ENCODE results near the gene ICE2. TPM values are rescaled to one million over a fixed set of nuclear protein-coding genes. Genes with fewer than 3 reads are reported as not detected.

ICE2 gene
- total RNA-seq, 1 donor from 2014 or later = 69.7 TPM

GRCh38 chr15:60444289-60444912 lies 34.5 kb downstream of the ICE2 start:
- H3K27me3 Mint-ChIP-seq (ENCODE audit: low read depth) = no peaks in the 10 kb centered on the region
- H3K27ac Mint-ChIP-seq (ENCODE audit: unreplicated experiment) = no peak overlapping the region
- TF ChIP-seq CTCF (conservative IDR thresholded peaks at IDR 0.05) = peak; percentile 71
- peaks cover 5% of the 10 kb centered on the region for H3K36me3 Mint-ChIP-seq (ENCODE audit: low read depth)
- no peak overlapping the region for H3K4me3 Mint-ChIP-seq
- no peaks in the 10 kb centered on the region for H3K4me1 Mint-ChIP-seq
- no peak for DNase-seq (ENCODE audit: low read depth, low spot score)
- no peaks in the 10 kb centered on the region for H3K9me3 Mint-ChIP-seq

GRCh38 chr15:60442763-60443162 lies 36.2 kb downstream of the ICE2 start:
- Mint-ChIP-seq H3K27ac (ENCODE audit: unreplicated experiment) (no peak overlapping the region), H3K4me3 (no peak overlapping the region), H3K27me3 (ENCODE audit: low read depth) (no peaks in the 10 kb centered on the region), H3K4me1 (no peaks in the 10 kb centered on the region), H3K9me3 (no peaks in the 10 kb centered on the region), H3K36me3 (ENCODE audit: low read depth) (peaks cover 1% of the 10 kb centered on the region)
- TF ChIP-seq CTCF (conservative IDR thresholded peaks at IDR 0.05) = no peak
- no peak for DNase-seq (ENCODE audit: low read depth, low spot score)

GRCh38 chr15:60442031-60442650 lies 36.8 kb downstream of the ICE2 start:
- no peaks in the 10 kb centered on the region for H3K9me3 Mint-ChIP-seq
- DNase-seq (ENCODE audit: low read depth, low spot score) = no peak
- no peak overlapping the region for H3K4me3 Mint-ChIP-seq
- H3K27me3 Mint-ChIP-seq (ENCODE audit: low read depth) = no peaks in the 10 kb centered on the region
- no peak overlapping the region for H3K27ac Mint-ChIP-seq (ENCODE audit: unreplicated experiment)
- no peaks in the 10 kb centered on the region for H3K36me3 Mint-ChIP-seq (ENCODE audit: low read depth)
- no peaks in the 10 kb centered on the region for H3K4me1 Mint-ChIP-seq
- TF ChIP-seq CTCF (conservative IDR thresholded peaks at IDR 0.05) = no peak

- Mint-ChIP-seq H3K36me3 (ENCODE audit: low read depth) (no peaks in the 10 kb centered on the region), H3K27me3 (ENCODE audit: low read depth) (no peaks in the 10 kb centered on the region), H3K27ac (ENCODE audit: unreplicated experiment) (no peak overlapping the region), H3K9me3 (no peaks in the 10 kb centered on the region), H3K4me3 (no peak overlapping the region), H3K4me1 (no peaks in the 10 kb centered on the region)
- no peak for TF ChIP-seq CTCF (conservative IDR thresholded peaks at IDR 0.05)
- no peak for DNase-seq (ENCODE audit: low read depth, low spot score)
Measured at GRCh38 chr15:60441331-60441730, 37.6 kb downstream of the ICE2 start.

GRCh38 chr15:60438646-60439045 lies 40.3 kb downstream of the ICE2 start:
- no peaks in the 10 kb centered on the region for H3K4me1 Mint-ChIP-seq
- no peak overlapping the region for H3K27ac Mint-ChIP-seq (ENCODE audit: unreplicated experiment)
- no peak for DNase-seq (ENCODE audit: low read depth, low spot score)
- H3K4me3 Mint-ChIP-seq = no peak overlapping the region
- no peaks in the 10 kb centered on the region for H3K9me3 Mint-ChIP-seq
- no peak for TF ChIP-seq CTCF (conservative IDR thresholded peaks at IDR 0.05)
- no peaks in the 10 kb centered on the region for H3K27me3 Mint-ChIP-seq (ENCODE audit: low read depth)
- peaks cover 7% of the 10 kb centered on the region for H3K36me3 Mint-ChIP-seq (ENCODE audit: low read depth)
